ENCODE results near the gene RAB40B. TPM values are rescaled to one million over a fixed set of nuclear protein-coding genes. Genes with fewer than 3 reads are reported as not detected.

Gene RAB40B
- total RNA-seq, 1 donor from 2014 or later = 27.6 TPM

DNA sequence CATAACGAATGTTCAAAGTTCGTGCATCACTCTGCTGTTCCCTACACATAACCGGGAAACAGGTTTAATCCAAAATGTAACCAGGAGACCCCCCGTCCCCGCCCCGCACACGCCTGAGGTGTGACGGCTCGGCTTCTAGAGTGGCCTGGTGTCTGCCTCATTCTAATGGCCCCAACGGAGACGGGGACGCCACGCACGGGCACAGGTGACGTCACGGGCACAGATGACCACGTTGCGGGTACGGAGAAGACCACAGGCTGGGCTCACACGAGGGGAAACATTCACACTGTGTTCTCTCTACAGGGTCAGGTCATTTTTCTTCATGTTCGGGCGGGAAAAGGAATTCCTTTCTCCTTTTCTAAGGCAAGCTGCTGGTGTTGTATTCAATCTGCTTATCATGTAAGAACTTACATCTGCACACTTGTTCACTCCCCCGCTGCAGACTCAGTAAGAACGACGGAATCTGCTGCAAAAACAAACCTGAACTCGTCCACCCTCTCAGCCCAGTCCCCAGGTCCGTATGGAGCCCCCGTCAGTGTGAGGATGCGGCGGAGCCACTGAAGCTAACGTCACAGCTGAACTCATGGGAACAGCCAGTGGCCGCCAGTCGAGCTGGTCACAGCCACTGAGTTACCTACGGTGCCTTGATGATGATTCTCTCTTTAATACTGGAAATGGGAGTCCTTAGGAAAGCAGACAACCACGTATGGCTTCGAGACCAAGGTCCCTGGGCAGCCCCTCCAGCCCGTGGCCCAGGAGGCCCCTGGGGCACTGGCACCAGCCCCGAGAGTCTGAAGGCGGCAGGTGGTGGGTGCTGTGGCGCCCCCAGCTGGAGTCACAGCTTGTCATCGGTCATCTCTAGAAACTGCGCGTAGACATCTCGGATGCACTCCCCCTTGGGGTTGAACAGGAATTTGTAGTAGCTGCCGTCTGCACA, 83.1 kb downstream of the RAB40B start:
- no peak for DNase-seq (ENCODE audit: low spot score)

DNA sequence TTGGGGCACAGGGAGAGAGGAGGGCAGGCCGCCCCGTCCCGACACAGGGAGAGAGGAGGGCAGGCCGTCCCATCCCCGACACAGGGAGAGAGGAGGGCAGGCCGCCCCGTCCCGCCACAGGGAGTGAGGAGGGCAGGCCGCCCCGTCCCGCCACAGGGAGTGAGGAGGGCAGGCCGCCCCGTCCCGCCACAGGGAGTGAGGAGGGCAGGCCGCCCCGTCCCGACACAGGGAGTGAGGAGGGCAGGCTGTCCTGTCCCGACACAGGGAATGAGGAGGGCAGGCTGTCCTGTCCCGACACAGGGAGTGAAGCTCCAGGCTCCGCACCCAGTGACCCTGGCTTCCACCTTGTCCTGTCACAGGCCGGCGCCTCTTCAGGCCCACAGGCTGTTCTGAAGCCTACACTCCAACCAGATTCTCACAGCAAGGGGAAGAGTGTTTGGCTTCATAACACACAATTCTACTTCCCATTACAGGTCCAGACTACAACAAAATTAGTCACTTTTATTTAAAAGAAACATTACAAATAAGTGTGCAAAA, 84.3 kb downstream of the RAB40B start:
- no peak for DNase-seq (ENCODE audit: low spot score)

DNA sequence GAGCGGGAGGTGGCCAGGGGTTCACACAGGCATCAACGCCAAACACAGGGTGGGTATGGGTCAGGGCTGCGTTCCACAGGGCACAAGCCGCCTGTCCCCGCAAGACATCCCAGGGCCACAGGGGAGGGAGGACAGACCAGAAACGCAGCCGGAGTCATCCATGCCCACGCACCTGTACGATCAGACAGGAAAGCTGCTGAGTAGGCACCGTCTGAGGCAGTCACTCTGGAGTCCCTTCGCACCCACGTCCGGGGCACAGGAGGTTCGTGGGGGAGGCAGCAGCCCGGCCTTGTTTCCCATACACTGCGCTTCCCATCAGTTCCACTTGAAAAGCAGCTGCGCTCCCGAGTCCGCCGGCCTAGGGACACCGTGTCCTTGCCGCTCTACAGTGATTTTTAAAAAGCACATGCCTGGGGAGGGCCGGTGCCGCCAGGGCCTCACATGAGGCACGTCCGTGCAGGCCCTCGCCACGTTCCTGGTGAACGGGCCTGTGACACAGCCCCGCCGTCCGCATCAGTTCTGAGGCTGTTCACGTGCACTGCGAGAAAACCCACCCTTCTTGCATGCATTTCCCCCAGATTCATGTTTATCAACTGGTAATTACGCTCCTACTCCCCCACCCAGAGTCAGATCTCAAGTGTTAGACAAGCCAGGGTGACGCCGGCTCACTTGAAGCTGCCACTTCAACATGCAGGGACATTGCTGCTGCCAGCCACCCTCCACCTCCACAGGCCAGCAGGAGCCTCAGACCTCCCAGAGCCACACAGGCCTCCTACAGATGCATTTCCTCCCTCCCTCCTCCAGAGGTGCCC, 85.0 kb downstream of the RAB40B start:
- DNase-seq (ENCODE audit: low spot score) = no peak

DNA sequence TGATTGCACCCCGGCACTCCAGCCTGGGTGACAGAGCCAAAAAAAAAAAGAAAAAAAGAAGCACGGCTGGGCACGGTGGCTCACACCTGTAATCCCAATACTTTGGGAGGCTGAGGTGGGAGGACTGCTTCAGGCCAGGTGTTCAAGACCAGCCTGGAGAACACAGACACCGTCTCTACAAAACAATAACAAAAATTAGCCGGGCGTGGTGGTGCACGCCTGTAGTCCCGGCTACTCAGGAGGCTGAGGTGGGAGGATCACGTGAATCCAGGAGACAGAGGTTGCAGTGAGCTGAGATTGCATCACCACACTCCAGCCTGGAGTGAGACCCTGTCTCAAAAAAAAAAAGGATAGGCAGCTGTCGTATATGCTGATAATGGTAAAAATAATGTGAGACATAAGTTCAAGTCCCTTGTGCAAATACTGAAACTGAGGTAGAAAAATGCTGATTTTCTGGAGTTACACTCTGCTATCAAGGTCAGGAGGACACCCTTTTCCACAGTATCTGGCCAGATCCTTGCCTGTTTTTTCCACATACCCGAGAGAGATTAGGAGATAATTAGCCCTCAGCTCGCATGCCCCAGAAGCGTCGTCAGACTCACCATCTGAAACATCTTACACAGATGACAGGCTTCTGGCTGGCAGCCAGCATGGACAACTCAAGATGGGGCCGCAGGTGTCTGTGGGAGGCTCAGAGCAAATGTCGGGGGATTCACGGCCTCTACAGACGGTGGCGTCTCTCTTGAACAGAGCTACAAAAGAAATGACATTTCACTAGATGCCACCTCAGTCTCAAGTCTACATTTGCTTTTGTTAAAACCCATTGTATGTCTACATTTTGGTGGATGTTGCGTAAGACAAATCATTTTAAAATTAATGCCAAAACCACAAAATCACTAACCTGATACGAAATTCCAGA, 87.1 kb downstream of the RAB40B start:
- DNase-seq (ENCODE audit: low spot score) = no peak

DNA sequence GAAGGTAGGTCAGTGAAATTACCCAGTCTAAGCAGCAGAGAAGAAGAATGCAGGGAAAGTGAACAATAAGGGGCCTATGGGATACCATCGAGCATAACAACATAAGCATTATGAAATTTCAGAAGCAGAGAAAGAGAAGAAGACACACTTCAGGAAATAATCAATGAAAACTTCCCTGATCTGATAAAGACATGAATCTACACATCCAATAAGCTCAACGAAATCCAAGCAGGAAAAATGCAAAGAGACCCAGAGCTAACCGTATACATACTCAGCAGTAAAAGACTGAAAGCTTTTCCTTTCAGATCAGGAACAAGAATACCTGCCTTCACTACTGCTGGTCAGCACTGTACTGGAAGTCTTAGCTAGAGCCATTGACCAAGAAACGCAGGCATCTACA, 88.8 kb downstream of the RAB40B start:
- no peak for DNase-seq (ENCODE audit: low spot score)

DNA sequence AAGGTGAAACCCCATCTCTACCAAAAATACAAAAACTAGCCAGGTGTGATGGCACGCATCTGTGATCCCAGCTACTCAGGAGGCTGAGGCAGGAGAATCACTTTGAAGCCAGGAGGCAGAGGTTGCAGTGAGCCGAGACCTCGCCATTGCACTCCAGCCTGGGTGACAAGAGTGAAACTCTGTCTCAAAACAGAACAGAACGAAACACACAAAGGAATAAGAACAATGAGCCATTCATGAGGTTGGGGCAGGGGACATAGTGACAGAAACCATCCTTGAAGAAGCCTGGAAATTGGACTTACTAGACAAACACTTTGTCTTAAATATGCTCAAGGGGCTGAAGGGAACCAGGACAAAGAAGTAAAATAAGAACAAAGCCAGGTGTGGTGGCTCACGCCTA, 89.7 kb downstream of the RAB40B start:
- no peak for DNase-seq (ENCODE audit: low spot score)

DNA sequence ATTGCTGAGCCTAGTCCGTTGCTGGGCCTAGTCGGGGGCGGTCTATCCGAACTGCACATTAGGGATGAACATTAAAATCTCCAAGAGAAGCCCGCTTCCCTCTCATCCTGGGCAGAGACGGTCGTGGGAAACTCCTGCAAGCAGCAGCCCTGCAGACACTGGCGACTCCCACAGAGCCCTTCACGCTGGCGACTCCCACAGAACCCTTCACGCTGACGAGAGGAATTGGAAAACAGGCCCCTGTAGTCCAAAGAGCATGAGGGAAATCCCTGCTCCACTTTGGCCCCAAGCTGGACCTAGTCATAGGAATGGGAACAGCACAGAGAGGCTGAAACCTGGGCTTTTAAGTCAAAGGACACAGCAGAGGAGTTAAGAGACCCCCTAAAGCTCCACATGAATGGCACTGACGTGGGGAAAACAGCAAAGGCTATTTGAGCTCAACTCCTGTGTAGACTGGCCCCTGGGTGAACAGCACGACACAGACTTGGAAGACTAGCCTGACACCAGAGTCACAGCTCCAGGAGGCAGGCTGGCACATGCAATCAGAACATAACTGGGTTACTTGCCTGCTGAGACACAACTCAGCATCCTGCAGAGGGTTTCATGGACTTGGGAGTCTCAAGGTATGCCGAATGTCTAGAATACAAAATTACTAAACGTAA, 92.4 kb downstream of the RAB40B start:
- DNase-seq (ENCODE audit: low spot score) = no peak

Other genes starting within 250 kb of the RAB40B start
- 114 TPM for gene CYBC1, start 247.9 kb downstream of the RAB40B start, total RNA-seq
- gene NARF, start 240.0 kb downstream of the RAB40B start, total RNA-seq = 80.0 TPM
- gene FOXK2, start 179.0 kb downstream of the RAB40B start, total RNA-seq = 51.0 TPM
- 86.6 TPM for gene WDR45B, start 50.3 kb downstream of the RAB40B start, total RNA-seq
- gene FN3KRP, start 18.0 kb upstream of the RAB40B start, total RNA-seq = 38.5 TPM
- gene FN3K, start 36.9 kb upstream of the RAB40B start, total RNA-seq = 46.8 TPM
- 96.5 TPM for gene TBCD, start 53.4 kb upstream of the RAB40B start, total RNA-seq
- not detected for gene ZNF750, start 141.3 kb upstream of the RAB40B start, total RNA-seq